ENCODE results near the gene TNFAIP1.
"Not testable (repeated sequence)": the region's sequence is repeated elsewhere in the genome, so short reads cannot be mapped to it uniquely, and the experiment has no call there.

DNA sequence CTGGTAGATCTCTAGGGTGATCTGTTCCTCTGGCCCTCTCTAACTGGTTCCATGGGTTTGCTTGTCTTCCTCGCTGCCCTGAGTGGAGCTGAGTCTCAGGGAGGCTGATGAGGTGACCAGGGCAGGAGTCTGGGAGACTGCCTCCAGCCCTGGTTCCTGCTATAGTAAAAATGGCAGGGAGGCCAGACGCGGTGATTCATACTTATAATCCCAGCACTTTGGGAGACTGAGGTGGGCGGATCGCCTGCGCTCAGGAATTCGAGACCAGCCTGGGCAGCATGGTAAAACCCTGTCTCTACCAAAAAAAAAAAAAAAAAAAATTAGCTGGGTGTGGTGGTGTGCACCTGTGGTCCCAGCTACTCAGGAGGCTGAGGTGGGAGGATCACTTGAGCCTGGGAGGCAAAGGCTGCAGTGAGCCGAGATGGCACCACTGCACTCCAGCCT lies 3.2 kb downstream of the TNFAIP1 start:
- TF ChIP-seq, protein P1, sequence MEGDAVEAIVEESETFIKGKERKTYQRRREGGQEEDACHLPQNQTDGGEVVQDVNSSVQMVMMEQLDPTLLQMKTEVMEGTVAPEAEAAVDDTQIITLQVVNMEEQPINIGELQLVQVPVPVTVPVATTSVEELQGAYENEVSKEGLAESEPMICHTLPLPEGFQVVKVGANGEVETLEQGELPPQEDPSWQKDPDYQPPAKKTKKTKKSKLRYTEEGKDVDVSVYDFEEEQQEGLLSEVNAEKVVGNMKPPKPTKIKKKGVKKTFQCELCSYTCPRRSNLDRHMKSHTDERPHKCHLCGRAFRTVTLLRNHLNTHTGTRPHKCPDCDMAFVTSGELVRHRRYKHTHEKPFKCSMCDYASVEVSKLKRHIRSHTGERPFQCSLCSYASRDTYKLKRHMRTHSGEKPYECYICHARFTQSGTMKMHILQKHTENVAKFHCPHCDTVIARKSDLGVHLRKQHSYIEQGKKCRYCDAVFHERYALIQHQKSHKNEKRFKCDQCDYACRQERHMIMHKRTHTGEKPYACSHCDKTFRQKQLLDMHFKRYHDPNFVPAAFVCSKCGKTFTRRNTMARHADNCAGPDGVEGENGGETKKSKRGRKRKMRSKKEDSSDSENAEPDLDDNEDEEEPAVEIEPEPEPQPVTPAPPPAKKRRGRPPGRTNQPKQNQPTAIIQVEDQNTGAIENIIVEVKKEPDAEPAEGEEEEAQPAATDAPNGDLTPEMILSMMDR (IDR thresholded peaks at IDR 0.05): not testable (repeated sequence)
- not testable (repeated sequence) for TF ChIP-seq EP300 (IDR thresholded peaks at IDR 0.05; ENCODE audit: low read depth)
